GM23338 (cell line): ENCODE data around the gene EGLN3. TPM values are rescaled to one million over a fixed set of nuclear protein-coding genes. Genes with fewer than 3 reads are reported as not detected.

Experiments used
- ATAC-seq: fragments of 200-7000 bp; cut with Tn5 transposase; 3 replicates; pipeline ENCODE4 v1.9.1; 2020
- DNase-seq: peaks from one replicate; pipeline ENCODE4 v3.0.0-alpha.2; 2015; ENCODE audit warnings: low spot score
- H2AFZ ChIP-seq: fragments of 200-600 bp; sonication (generic); 2 replicates; pipeline ENCODE4 v1.8.0; 2016; ENCODE audit warnings: antibody characterized with exemption, mild to moderate bottlenecking, moderate library complexity
- H3F3A ChIP-seq: fragments of 200-600 bp; sonication (generic); replicated peaks from 2 replicates; pipeline ENCODE4 v1.8.0; 2017; ENCODE audit warnings: antibody characterized with exemption, mixed run types, low read depth
- H3K27ac ChIP-seq: fragments of 200-600 bp; sonication (generic); 2 replicates; pipeline ENCODE4 v1.6.1; 2016; ENCODE audit warnings: low read depth
- H3K27me3 ChIP-seq: fragments of 200-600 bp; sonication (generic); 2 replicates; pipeline ENCODE4 v1.8.0; 2016; ENCODE audit warnings: mild to moderate bottlenecking, mixed run types, moderate library complexity; ENCODE audit not compliant: insufficient read depth
- H3K36me3 ChIP-seq: fragments of 200-600 bp; sonication (generic); 2 replicates; pipeline ENCODE4 v1.8.0; 2016; ENCODE audit warnings: mild to moderate bottlenecking; ENCODE audit not compliant: insufficient read depth
- H3K4me1 ChIP-seq: fragments of 200-600 bp; sonication (generic); 2 replicates; pipeline ENCODE4 v1.8.0; 2016; ENCODE audit warnings: mild to moderate bottlenecking, moderate library complexity; ENCODE audit not compliant: insufficient read depth
- H3K4me2 ChIP-seq: fragments of 200-600 bp; sonication (generic); 2 replicates; pipeline ENCODE4 v1.7.1; 2017; ENCODE audit warnings: mixed run types
- H3K4me3 ChIP-seq: fragments of 200-600 bp; sonication (generic); 2 replicates; pipeline ENCODE4 v1.6.1; 2016; ENCODE audit warnings: mixed run types
- H3K79me2 ChIP-seq: fragments of 200-600 bp; sonication (generic); replicated peaks from 2 replicates; pipeline ENCODE4 v1.8.0; 2017; ENCODE audit warnings: mild to moderate bottlenecking; ENCODE audit not compliant: insufficient read depth
- H3K9me2 ChIP-seq: fragments of 200-600 bp; sonication (generic); 2 replicates; pipeline ENCODE4 v1.8.0; 2017; ENCODE audit not compliant: insufficient read depth
- H4K20me1 ChIP-seq: fragments of 200-600 bp; sonication (generic); replicated peaks from 2 replicates; pipeline ENCODE4 v1.8.0; 2017; ENCODE audit warnings: mild to moderate bottlenecking; ENCODE audit not compliant: insufficient read depth
- H3K27ac Mint-ChIP-seq: 2 replicates; pipeline ENCODE4 v1.8.0; 2020; ENCODE audit warnings: inconsistent platforms, mild to moderate bottlenecking, moderate library complexity, mixed read lengths
- H3K27me3 Mint-ChIP-seq: 3 replicates; pipeline ENCODE4 v1.8.0; 2022; ENCODE audit warnings: low read depth, mild to moderate bottlenecking, moderate library complexity, mixed read lengths, inconsistent platforms; ENCODE audit not compliant: insufficient read depth, poor library complexity
- H3K36me3 Mint-ChIP-seq: 3 replicates; pipeline ENCODE4 v1.8.0; 2021; ENCODE audit warnings: low read depth, mild to moderate bottlenecking, inconsistent platforms, moderate library complexity, mixed read lengths
- H3K4me1 Mint-ChIP-seq: 3 replicates; pipeline ENCODE4 v1.8.0; 2020; ENCODE audit warnings: mild to moderate bottlenecking, inconsistent platforms, mixed read lengths
- H3K4me3 Mint-ChIP-seq: 3 replicates; pipeline ENCODE4 v1.8.0; 2021; ENCODE audit warnings: moderate library complexity, mild to moderate bottlenecking, inconsistent platforms, mixed read lengths
- H3K9me3 Mint-ChIP-seq: 3 replicates; pipeline ENCODE4 v1.8.0; 2020; ENCODE audit warnings: moderate library complexity, mild to moderate bottlenecking, inconsistent platforms, mixed read lengths
- CREB1 ChIP-seq: fragments of 250-450 bp; sonication (Bioruptor Pico); IDR thresholded peaks from 2 replicates; pipeline ENCODE4 v1.5.0; 2020; ENCODE audit warnings: low read depth, mild to moderate bottlenecking, moderate library complexity
- CTCF ChIP-seq, 2 experiments: fragments of 200-600 bp in 1 of 2; sonication (generic) in 1 of 2; conservative IDR thresholded peaks; 2 replicates each; pipeline versions ENCODE4 v1.5.1 to v1.6.1; 2016 to 2017; ENCODE audit warnings: antibody characterized with exemption in 2 of 2, low read depth in 2 of 2, mild to moderate bottlenecking in 2 of 2, moderate library complexity in 1 of 2
- ETS1 ChIP-seq: IDR thresholded peaks from 2 replicates; pipeline ENCODE4 v1.6.1; 2016; ENCODE audit warnings: antibody characterized with exemption
- EZH2phosphoT487 ChIP-seq: fragments of 200-600 bp; sonication (generic); IDR thresholded peaks from one replicate; pipeline ENCODE4 v1.8.1; 2018; ENCODE audit warnings: antibody characterized with exemption; ENCODE audit not compliant: unreplicated experiment
- JUNB ChIP-seq: IDR thresholded peaks from one replicate; pipeline ENCODE4 v1.6.1; 2016; ENCODE audit warnings: antibody characterized with exemption; ENCODE audit not compliant: unreplicated experiment
- REST ChIP-seq: IDR thresholded peaks from one replicate; pipeline ENCODE4 v1.6.1; 2018; ENCODE audit warnings: antibody characterized with exemption; ENCODE audit not compliant: unreplicated experiment
- ZNF114 ChIP-seq: fragments of 250-450 bp; sonication (Bioruptor Pico); IDR thresholded peaks from 2 replicates; pipeline ENCODE4 v1.5.0; 2020; ENCODE audit warnings: mild to moderate bottlenecking, moderate library complexity
- ZNF462 ChIP-seq: fragments of 250-450 bp; sonication (Bioruptor Pico); IDR thresholded peaks from 2 replicates; pipeline ENCODE4 v1.5.0; 2020; ENCODE audit warnings: mild to moderate bottlenecking, moderate library complexity
- polyA plus RNA-seq: library from polyadenylated mRNA; unstranded; fragments of >200 nt; fragmentation: Nextera tagmentation; extraction: Ambion mirVana; gene quantifications from 2 replicates; pipeline ENCODE4 v1.2.1, GENCODE V29; 2016
- total RNA-seq: library from RNA; depleted of rRNA; stranded (reverse); fragments of >200 nt; shearing (Covaris generic); gene quantifications from 2 replicates; pipeline ENCODE4 v1.2.3, GENCODE V29; 2014

EGLN3 gene
- total and polyA plus RNA-seq, 2 experiments from 2014 or later, result 26.8 to 42.9 TPM

- no peak for TF ChIP-seq JUNB
- no peak for TF ChIP-seq CREB1 (CRISPR knock-in tag)
- TF ChIP-seq ZNF462, result no peak
- TF ChIP-seq CTCF (conservative IDR thresholded peaks at IDR 0.05; ENCODE audit: low read depth in 2 of 2), result no peak
- TF ChIP-seq ZNF114 (CRISPR knock-in tag), result no peak
Measured at GRCh38 chr14:33951183-33951840, 438 bp upstream of the EGLN3 start (continued).

GRCh38 chr14:33949411-33949893 lies 1.4 kb downstream of the EGLN3 start:
- no peaks in the 10 kb centered on the region for H3F3A ChIP-seq
- H3K27ac ChIP-seq, result no peak overlapping the region
- no peaks in the 10 kb centered on the region for H3K36me3 ChIP-seq
- TF ChIP-seq ETS1, result no peak
- TF ChIP-seq EZH2phosphoT487, result no peak
- no peak for TF ChIP-seq ZNF114 (CRISPR knock-in tag)
- no peak for TF ChIP-seq REST
- peaks cover 4% of the 10 kb centered on the region; the same call in 1 of the 2 replicates for H3K9me2 ChIP-seq
- DNase-seq (peak; percentile 51), ATAC-seq (no peak)
- H3K4me3 ChIP-seq, result peak overlapping the region; percentile 67
- no peaks in the 10 kb centered on the region for H3K9me3 Mint-ChIP-seq
- H3K4me1 Mint-ChIP-seq, result peaks cover 43% of the 10 kb centered on the region
- peak overlapping the region; percentile 71 for H3K4me3 Mint-ChIP-seq
- peaks cover 19% of the 10 kb centered on the region for H3K27me3 Mint-ChIP-seq
- H3K79me2 ChIP-seq, result peaks cover 57% of the 10 kb centered on the region
- H3K4me2 ChIP-seq, result peak overlapping the region; percentile 92
- peaks cover 12% of the 10 kb centered on the region; the same call in 1 of the 2 replicates for H4K20me1 ChIP-seq
- H3K27ac Mint-ChIP-seq, result no peak overlapping the region
- peaks cover 6% of the 10 kb centered on the region; the same call in 2 of the 3 replicates for H3K36me3 Mint-ChIP-seq
- H2AFZ ChIP-seq, result no peak overlapping the region
- peaks cover 15% of the 10 kb centered on the region for H3K27me3 ChIP-seq
- peaks cover 29% of the 10 kb centered on the region for H3K4me1 ChIP-seq
